GM23338 (cell line): ENCODE results near the gene MYCBPAP. TPM values are rescaled to one million over a fixed set of nuclear protein-coding genes. Genes with fewer than 3 reads are reported as not detected.

ENCODE experiments used
- ATAC-seq: fragments of 200-7000 bp; cut with Tn5 transposase; 3 replicates; pipeline ENCODE4 v1.9.1; 2020
- DNase-seq: peaks from one replicate; pipeline ENCODE4 v3.0.0-alpha.2; 2015; ENCODE audit warnings: low spot score
- H2AFZ ChIP-seq: fragments of 200-600 bp; sonication (generic); 2 replicates; pipeline ENCODE4 v1.8.0; 2016; ENCODE audit warnings: antibody characterized with exemption, mild to moderate bottlenecking, moderate library complexity
- H3F3A ChIP-seq: fragments of 200-600 bp; sonication (generic); replicated peaks from 2 replicates; pipeline ENCODE4 v1.8.0; 2017; ENCODE audit warnings: antibody characterized with exemption, mixed run types, low read depth
- H3K27ac ChIP-seq: fragments of 200-600 bp; sonication (generic); 2 replicates; pipeline ENCODE4 v1.6.1; 2016; ENCODE audit warnings: low read depth
- H3K27me3 ChIP-seq: fragments of 200-600 bp; sonication (generic); 2 replicates; pipeline ENCODE4 v1.8.0; 2016; ENCODE audit warnings: mild to moderate bottlenecking, mixed run types, moderate library complexity; ENCODE audit not compliant: insufficient read depth
- H3K36me3 ChIP-seq: fragments of 200-600 bp; sonication (generic); 2 replicates; pipeline ENCODE4 v1.8.0; 2016; ENCODE audit warnings: mild to moderate bottlenecking; ENCODE audit not compliant: insufficient read depth
- H3K4me1 ChIP-seq: fragments of 200-600 bp; sonication (generic); 2 replicates; pipeline ENCODE4 v1.8.0; 2016; ENCODE audit warnings: mild to moderate bottlenecking, moderate library complexity; ENCODE audit not compliant: insufficient read depth
- H3K4me2 ChIP-seq: fragments of 200-600 bp; sonication (generic); 2 replicates; pipeline ENCODE4 v1.7.1; 2017; ENCODE audit warnings: mixed run types
- H3K4me3 ChIP-seq: fragments of 200-600 bp; sonication (generic); 2 replicates; pipeline ENCODE4 v1.6.1; 2016; ENCODE audit warnings: mixed run types
- H3K79me2 ChIP-seq: fragments of 200-600 bp; sonication (generic); replicated peaks from 2 replicates; pipeline ENCODE4 v1.8.0; 2017; ENCODE audit warnings: mild to moderate bottlenecking; ENCODE audit not compliant: insufficient read depth
- H3K9me2 ChIP-seq: fragments of 200-600 bp; sonication (generic); 2 replicates; pipeline ENCODE4 v1.8.0; 2017; ENCODE audit not compliant: insufficient read depth
- H4K20me1 ChIP-seq: fragments of 200-600 bp; sonication (generic); replicated peaks from 2 replicates; pipeline ENCODE4 v1.8.0; 2017; ENCODE audit warnings: mild to moderate bottlenecking; ENCODE audit not compliant: insufficient read depth
- H3K27ac Mint-ChIP-seq: 2 replicates; pipeline ENCODE4 v1.8.0; 2020; ENCODE audit warnings: inconsistent platforms, mild to moderate bottlenecking, moderate library complexity, mixed read lengths
- H3K27me3 Mint-ChIP-seq: 3 replicates; pipeline ENCODE4 v1.8.0; 2022; ENCODE audit warnings: low read depth, mild to moderate bottlenecking, moderate library complexity, mixed read lengths, inconsistent platforms; ENCODE audit not compliant: insufficient read depth, poor library complexity
- H3K36me3 Mint-ChIP-seq: 3 replicates; pipeline ENCODE4 v1.8.0; 2021; ENCODE audit warnings: low read depth, mild to moderate bottlenecking, inconsistent platforms, moderate library complexity, mixed read lengths
- H3K4me1 Mint-ChIP-seq: 3 replicates; pipeline ENCODE4 v1.8.0; 2020; ENCODE audit warnings: mild to moderate bottlenecking, inconsistent platforms, mixed read lengths
- H3K4me3 Mint-ChIP-seq: 3 replicates; pipeline ENCODE4 v1.8.0; 2021; ENCODE audit warnings: moderate library complexity, mild to moderate bottlenecking, inconsistent platforms, mixed read lengths
- H3K9me3 Mint-ChIP-seq: 3 replicates; pipeline ENCODE4 v1.8.0; 2020; ENCODE audit warnings: moderate library complexity, mild to moderate bottlenecking, inconsistent platforms, mixed read lengths
- EZH2 ChIP-seq: fragments of 200-600 bp; sonication (generic); IDR thresholded peaks from one replicate; pipeline ENCODE4 v1.8.0; 2017; ENCODE audit warnings: antibody characterized with exemption, mild to moderate bottlenecking, low read depth; ENCODE audit not compliant: unreplicated experiment
- STAT1 ChIP-seq: IDR thresholded peaks from one replicate; pipeline ENCODE4 v1.6.1; 2016; ENCODE audit warnings: antibody characterized with exemption; ENCODE audit not compliant: unreplicated experiment
- ZNF114 ChIP-seq: fragments of 250-450 bp; sonication (Bioruptor Pico); IDR thresholded peaks from 2 replicates; pipeline ENCODE4 v1.5.0; 2020; ENCODE audit warnings: mild to moderate bottlenecking, moderate library complexity
- polyA plus RNA-seq: library from polyadenylated mRNA; unstranded; fragments of >200 nt; fragmentation: Nextera tagmentation; extraction: Ambion mirVana; gene quantifications from 2 replicates; pipeline ENCODE4 v1.2.1, GENCODE V29; 2016
- total RNA-seq: library from RNA; depleted of rRNA; stranded (reverse); fragments of >200 nt; shearing (Covaris generic); gene quantifications from 2 replicates; pipeline ENCODE4 v1.2.3, GENCODE V29; 2014
- TF ChIP-seq, protein P1 (sequence below), 2 experiments: fragments of 200-600 bp in 1 of 2; sonication (generic) in 1 of 2; conservative IDR thresholded peaks; 2 replicates each; pipeline versions ENCODE4 v1.5.1 to v1.6.1; 2016 to 2017; ENCODE audit warnings: antibody characterized with exemption in 2 of 2, low read depth in 2 of 2, mild to moderate bottlenecking in 2 of 2, moderate library complexity in 1 of 2
- TF ChIP-seq, protein P2 (sequence below): fragments of 250-450 bp; sonication (Bioruptor Pico); IDR thresholded peaks from 2 replicates; pipeline ENCODE4 v1.5.0; 2020; ENCODE audit warnings: mild to moderate bottlenecking, moderate library complexity

MYCBPAP gene
- total and polyA plus RNA-seq, 2 experiments from 2014 or later = 0.63 to 1.7 TPM

DNA sequence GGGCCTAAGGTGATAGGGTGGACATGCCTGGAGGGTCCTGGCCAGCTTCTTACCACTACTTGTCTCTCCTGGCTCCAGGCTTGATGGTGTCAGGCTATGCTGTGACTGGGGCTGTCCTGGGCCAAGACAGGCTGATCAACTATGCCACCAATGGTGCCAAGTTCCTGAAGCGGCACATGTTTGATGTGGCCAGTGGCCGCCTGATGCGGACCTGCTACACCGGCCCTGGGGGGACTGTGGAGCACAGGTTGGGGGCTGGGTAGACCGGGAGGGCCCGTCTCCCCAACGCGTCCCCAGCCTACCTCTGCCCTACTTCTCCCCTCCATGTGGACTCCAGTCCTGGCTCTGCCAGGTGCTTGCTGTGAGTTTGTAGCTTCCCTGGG lies 43.2 kb downstream of the MYCBPAP start:
- no peaks in the 10 kb centered on the region for H3F3A ChIP-seq
- peaks cover 9% of the 10 kb centered on the region; the same call in 1 of the 2 replicates for H3K4me1 ChIP-seq
- Mint-ChIP-seq H3K4me1 (peaks cover 10% of the 10 kb centered on the region; the same call in 2 of the 3 replicates), H3K36me3 (no peaks in the 10 kb centered on the region; the same call in 2 of the 3 replicates), H3K27ac (no peak overlapping the region), H3K4me3 (no peak overlapping the region), H3K27me3 (peaks cover 12% of the 10 kb centered on the region), H3K9me3 (no peaks in the 10 kb centered on the region)
- ATAC-seq = no peak
- H3K27me3 ChIP-seq = no peaks in the 10 kb centered on the region
- no peak overlapping the region for H3K27ac ChIP-seq
- H2AFZ ChIP-seq = 0 out of 2 replicates have a peak overlapping the region, but pooled peaks have one; percentile 74
- H3K79me2 ChIP-seq = no peaks in the 10 kb centered on the region
- no peak overlapping the region for H3K4me2 ChIP-seq
- no peaks in the 10 kb centered on the region for H3K36me3 ChIP-seq
- no peaks in the 10 kb centered on the region for H3K9me2 ChIP-seq
- no peak for DNase-seq
- no peak for TF ChIP-seq ZNF114
- TF ChIP-seq EZH2 = no peak
- TF ChIP-seq, protein P1, sequence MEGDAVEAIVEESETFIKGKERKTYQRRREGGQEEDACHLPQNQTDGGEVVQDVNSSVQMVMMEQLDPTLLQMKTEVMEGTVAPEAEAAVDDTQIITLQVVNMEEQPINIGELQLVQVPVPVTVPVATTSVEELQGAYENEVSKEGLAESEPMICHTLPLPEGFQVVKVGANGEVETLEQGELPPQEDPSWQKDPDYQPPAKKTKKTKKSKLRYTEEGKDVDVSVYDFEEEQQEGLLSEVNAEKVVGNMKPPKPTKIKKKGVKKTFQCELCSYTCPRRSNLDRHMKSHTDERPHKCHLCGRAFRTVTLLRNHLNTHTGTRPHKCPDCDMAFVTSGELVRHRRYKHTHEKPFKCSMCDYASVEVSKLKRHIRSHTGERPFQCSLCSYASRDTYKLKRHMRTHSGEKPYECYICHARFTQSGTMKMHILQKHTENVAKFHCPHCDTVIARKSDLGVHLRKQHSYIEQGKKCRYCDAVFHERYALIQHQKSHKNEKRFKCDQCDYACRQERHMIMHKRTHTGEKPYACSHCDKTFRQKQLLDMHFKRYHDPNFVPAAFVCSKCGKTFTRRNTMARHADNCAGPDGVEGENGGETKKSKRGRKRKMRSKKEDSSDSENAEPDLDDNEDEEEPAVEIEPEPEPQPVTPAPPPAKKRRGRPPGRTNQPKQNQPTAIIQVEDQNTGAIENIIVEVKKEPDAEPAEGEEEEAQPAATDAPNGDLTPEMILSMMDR (conservative IDR thresholded peaks at IDR 0.05; ENCODE audit: low read depth in 2 of 2) = no peak
- no peak for TF ChIP-seq STAT1
- TF ChIP-seq, protein P2, sequence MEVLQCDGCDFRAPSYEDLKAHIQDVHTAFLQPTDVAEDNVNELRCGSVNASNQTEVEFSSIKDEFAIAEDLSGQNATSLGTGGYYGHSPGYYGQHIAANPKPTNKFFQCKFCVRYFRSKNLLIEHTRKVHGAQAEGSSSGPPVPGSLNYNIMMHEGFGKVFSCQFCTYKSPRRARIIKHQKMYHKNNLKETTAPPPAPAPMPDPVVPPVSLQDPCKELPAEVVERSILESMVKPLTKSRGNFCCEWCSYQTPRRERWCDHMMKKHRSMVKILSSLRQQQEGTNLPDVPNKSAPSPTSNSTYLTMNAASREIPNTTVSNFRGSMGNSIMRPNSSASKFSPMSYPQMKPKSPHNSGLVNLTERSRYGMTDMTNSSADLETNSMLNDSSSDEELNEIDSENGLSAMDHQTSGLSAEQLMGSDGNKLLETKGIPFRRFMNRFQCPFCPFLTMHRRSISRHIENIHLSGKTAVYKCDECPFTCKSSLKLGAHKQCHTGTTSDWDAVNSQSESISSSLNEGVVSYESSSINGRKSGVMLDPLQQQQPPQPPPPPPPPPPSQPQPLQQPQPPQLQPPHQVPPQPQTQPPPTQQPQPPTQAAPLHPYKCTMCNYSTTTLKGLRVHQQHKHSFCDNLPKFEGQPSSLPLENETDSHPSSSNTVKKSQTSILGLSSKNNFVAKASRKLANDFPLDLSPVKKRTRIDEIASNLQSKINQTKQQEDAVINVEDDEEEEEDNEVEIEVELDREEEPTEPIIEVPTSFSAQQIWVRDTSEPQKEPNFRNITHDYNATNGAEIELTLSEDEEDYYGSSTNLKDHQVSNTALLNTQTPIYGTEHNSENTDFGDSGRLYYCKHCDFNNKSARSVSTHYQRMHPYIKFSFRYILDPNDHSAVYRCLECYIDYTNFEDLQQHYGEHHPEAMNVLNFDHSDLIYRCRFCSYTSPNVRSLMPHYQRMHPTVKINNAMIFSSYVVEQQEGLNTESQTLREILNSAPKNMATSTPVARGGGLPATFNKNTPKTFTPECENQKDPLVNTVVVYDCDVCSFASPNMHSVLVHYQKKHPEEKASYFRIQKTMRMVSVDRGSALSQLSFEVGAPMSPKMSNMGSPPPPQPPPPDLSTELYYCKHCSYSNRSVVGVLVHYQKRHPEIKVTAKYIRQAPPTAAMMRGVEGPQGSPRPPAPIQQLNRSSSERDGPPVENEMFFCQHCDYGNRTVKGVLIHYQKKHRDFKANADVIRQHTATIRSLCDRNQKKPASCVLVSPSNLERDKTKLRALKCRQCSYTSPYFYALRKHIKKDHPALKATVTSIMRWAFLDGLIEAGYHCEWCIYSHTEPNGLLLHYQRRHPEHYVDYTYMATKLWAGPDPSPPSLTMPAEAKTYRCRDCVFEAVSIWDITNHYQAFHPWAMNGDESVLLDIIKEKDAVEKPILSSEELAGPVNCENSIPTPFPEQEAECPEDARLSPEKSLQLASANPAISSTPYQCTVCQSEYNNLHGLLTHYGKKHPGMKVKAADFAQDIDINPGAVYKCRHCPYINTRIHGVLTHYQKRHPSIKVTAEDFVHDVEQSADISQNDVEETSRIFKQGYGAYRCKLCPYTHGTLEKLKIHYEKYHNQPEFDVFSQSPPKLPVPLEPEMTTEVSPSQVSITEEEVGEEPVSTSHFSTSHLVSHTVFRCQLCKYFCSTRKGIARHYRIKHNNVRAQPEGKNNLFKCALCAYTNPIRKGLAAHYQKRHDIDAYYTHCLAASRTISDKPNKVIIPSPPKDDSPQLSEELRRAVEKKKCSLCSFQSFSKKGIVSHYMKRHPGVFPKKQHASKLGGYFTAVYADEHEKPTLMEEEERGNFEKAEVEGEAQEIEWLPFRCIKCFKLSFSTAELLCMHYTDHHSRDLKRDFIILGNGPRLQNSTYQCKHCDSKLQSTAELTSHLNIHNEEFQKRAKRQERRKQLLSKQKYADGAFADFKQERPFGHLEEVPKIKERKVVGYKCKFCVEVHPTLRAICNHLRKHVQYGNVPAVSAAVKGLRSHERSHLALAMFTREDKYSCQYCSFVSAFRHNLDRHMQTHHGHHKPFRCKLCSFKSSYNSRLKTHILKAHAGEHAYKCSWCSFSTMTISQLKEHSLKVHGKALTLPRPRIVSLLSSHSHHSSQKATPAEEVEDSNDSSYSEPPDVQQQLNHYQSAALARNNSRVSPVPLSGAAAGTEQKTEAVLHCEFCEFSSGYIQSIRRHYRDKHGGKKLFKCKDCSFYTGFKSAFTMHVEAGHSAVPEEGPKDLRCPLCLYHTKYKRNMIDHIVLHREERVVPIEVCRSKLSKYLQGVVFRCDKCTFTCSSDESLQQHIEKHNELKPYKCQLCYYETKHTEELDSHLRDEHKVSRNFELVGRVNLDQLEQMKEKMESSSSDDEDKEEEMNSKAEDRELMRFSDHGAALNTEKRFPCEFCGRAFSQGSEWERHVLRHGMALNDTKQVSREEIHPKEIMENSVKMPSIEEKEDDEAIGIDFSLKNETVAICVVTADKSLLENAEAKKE (CRISPR knock-in tag) = no peak
- H3K4me3 ChIP-seq = no peak overlapping the region
- no peaks in the 10 kb centered on the region for H4K20me1 ChIP-seq
